H9 (cell line): ENCODE measurements around the gene PALS1. TPM values are rescaled to one million over a fixed set of nuclear protein-coding genes. Genes with fewer than 3 reads are reported as not detected.

Experiments used
- DNase-seq: peaks from one replicate; pipeline ENCODE4 v3.0.0-alpha.2; 2017
- H2AFZ ChIP-seq: one replicate; pipeline ENCODE4 v1.6.1; 2013; ENCODE audit warnings: mild to moderate bottlenecking, low read length, control low read depth, moderate library complexity
- H2AK5ac ChIP-seq: 2 replicates; pipeline ENCODE4 v1.6.1; 2013; ENCODE audit warnings: low read length, control low read depth, mixed read lengths; ENCODE audit not compliant: insufficient read length
- H2BK120ac ChIP-seq: one replicate; pipeline ENCODE4 v1.6.1; 2013; ENCODE audit warnings: low read depth, mild to moderate bottlenecking, low read length, control low read depth, inconsistent platforms; ENCODE audit not compliant: poor library complexity, severe bottlenecking
- H2BK12ac ChIP-seq: 2 replicates; pipeline ENCODE4 v1.6.1; 2013; ENCODE audit warnings: low read length, control low read depth, mixed read lengths, low read depth; ENCODE audit not compliant: insufficient read length
- H2BK15ac ChIP-seq: 2 replicates; pipeline ENCODE4 v1.6.1; 2013; ENCODE audit warnings: low read depth, low read length, control low read depth
- H2BK20ac ChIP-seq: one replicate; pipeline ENCODE4 v1.6.1; 2013; ENCODE audit warnings: low read depth, mild to moderate bottlenecking, low read length, control low read depth, inconsistent platforms; ENCODE audit not compliant: poor library complexity, severe bottlenecking
- H2BK5ac ChIP-seq: 2 replicates; pipeline ENCODE4 v1.6.1; 2013; ENCODE audit warnings: low read length, control low read depth, mixed read lengths; ENCODE audit not compliant: insufficient read length
- H3K14ac ChIP-seq: 2 replicates; pipeline ENCODE4 v1.6.1; 2013; ENCODE audit warnings: low read length, control low read depth; ENCODE audit not compliant: insufficient read depth
- H3K18ac ChIP-seq: 2 replicates; pipeline ENCODE4 v1.6.1; 2013; ENCODE audit warnings: low read depth, mild to moderate bottlenecking, mixed read lengths, low read length, control low read depth; ENCODE audit not compliant: insufficient read length
- H3K23ac ChIP-seq: 2 replicates; pipeline ENCODE4 v1.6.1; 2013; ENCODE audit warnings: low read length, control low read depth, mixed read lengths, low read depth; ENCODE audit not compliant: insufficient read length
- H3K23me2 ChIP-seq: 2 replicates; pipeline ENCODE4 v1.6.1; 2013; ENCODE audit warnings: low read depth, mild to moderate bottlenecking, mixed read lengths, low read length, control low read depth; ENCODE audit not compliant: insufficient read length, poor library complexity, severe bottlenecking
- H3K27ac ChIP-seq: 2 replicates; pipeline ENCODE4 v1.5.1; 2013; ENCODE audit warnings: low read length, control low read depth, mixed read lengths, low read depth; ENCODE audit not compliant: insufficient read length
- H3K27me3 ChIP-seq: 2 replicates; pipeline ENCODE4 v1.6.1; 2013; ENCODE audit warnings: low read length, control low read depth, inconsistent platforms; ENCODE audit not compliant: insufficient read depth
- H3K4ac ChIP-seq: 2 replicates; pipeline ENCODE4 v1.6.1; 2013; ENCODE audit warnings: low read depth, mild to moderate bottlenecking, control low read depth, inconsistent platforms, low read length, moderate library complexity
- H3K4me1 ChIP-seq: 2 replicates; pipeline ENCODE4 v1.6.1; 2013; ENCODE audit warnings: low read length, control low read depth, inconsistent platforms; ENCODE audit not compliant: insufficient read depth
- H3K4me2 ChIP-seq: 2 replicates; pipeline ENCODE4 v1.6.1; 2013; ENCODE audit warnings: low read length, control low read depth, mixed read lengths; ENCODE audit not compliant: insufficient read length, insufficient read depth
- H3K56ac ChIP-seq: 2 replicates; pipeline ENCODE4 v1.6.1; 2013; ENCODE audit warnings: low read depth, mild to moderate bottlenecking, mixed read lengths, low read length, control low read depth; ENCODE audit not compliant: insufficient read length
- H3K79me1 ChIP-seq: 2 replicates; pipeline ENCODE4 v1.6.1; 2013; ENCODE audit warnings: low read depth, mild to moderate bottlenecking, moderate library complexity, low read length, control low read depth, inconsistent platforms; ENCODE audit not compliant: insufficient read depth, poor library complexity, severe bottlenecking
- H3K79me2 ChIP-seq: 2 replicates; pipeline ENCODE4 v1.6.1; 2013; ENCODE audit warnings: low read length, control low read depth, inconsistent platforms; ENCODE audit not compliant: insufficient read depth
- H3K9ac ChIP-seq: 2 replicates; pipeline ENCODE4 v1.6.1; 2013; ENCODE audit warnings: low read length, control low read depth, mixed read lengths; ENCODE audit not compliant: insufficient read length; ENCODE audit errors: extremely low read depth
- H3K9me3 ChIP-seq: one replicate; pipeline ENCODE4 v1.6.1; 2013; ENCODE audit warnings: low read depth, low read length, inconsistent platforms; ENCODE audit not compliant: control insufficient read depth
- H3T11ph ChIP-seq: one replicate; pipeline ENCODE4 v1.6.1; 2013; ENCODE audit warnings: mild to moderate bottlenecking, low read length, control low read depth, inconsistent platforms
- H4K20me1 ChIP-seq: one replicate; pipeline ENCODE4 v1.6.1; 2013; ENCODE audit not compliant: control insufficient read depth, insufficient read length, insufficient read depth
- H4K5ac ChIP-seq: 2 replicates; pipeline ENCODE4 v1.6.1; 2013; ENCODE audit warnings: low read depth, mild to moderate bottlenecking, mixed read lengths, low read length, control low read depth; ENCODE audit not compliant: insufficient read length
- H4K8ac ChIP-seq: replicated peaks from 2 replicates; pipeline ENCODE4 v1.6.1; 2013; ENCODE audit warnings: low read length, control low read depth, mixed read lengths, low read depth; ENCODE audit not compliant: insufficient read length
- H4K91ac ChIP-seq: 2 replicates; pipeline ENCODE4 v1.6.1; 2013; ENCODE audit warnings: low read depth, mild to moderate bottlenecking, moderate library complexity, mixed read lengths, low read length, control low read depth; ENCODE audit not compliant: insufficient read length
- H3K27ac Mint-ChIP-seq, 3 experiments: 2 replicates in 2 of 3; 3 replicates in 1 of 3; pipeline ENCODE4 v1.8.0; 2020 to 2021; ENCODE audit warnings: mixed read lengths in 3 of 3, mild to moderate bottlenecking in 1 of 3, moderate library complexity in 1 of 3
- H3K27me3 Mint-ChIP-seq: 2 replicates; pipeline ENCODE4 v1.8.0; 2021; ENCODE audit warnings: low read depth, mild to moderate bottlenecking, moderate library complexity, mixed read lengths
- H3K36me3 Mint-ChIP-seq, 3 experiments: 2 replicates in 2 of 3; 3 replicates in 1 of 3; pipeline ENCODE4 v1.8.0; 2020 to 2021; ENCODE audit warnings: low read depth in 3 of 3, mixed read lengths in 3 of 3; ENCODE audit not compliant: insufficient read depth in 1 of 3
- H3K4me1 Mint-ChIP-seq, 2 experiments: 2 replicates each; pipeline ENCODE4 v1.8.0; 2020; ENCODE audit warnings: mixed read lengths in 2 of 2
- H3K4me3 Mint-ChIP-seq, 2 experiments: 2 replicates in 1 of 2; 3 replicates in 1 of 2; pipeline ENCODE4 v1.8.0; 2020 to 2021; ENCODE audit warnings: mild to moderate bottlenecking in 2 of 2, mixed read lengths in 2 of 2, moderate library complexity in 1 of 2
- H3K9me3 Mint-ChIP-seq, 2 experiments: 2 replicates in 1 of 2; 3 replicates in 1 of 2; pipeline ENCODE4 v1.8.0; 2020; ENCODE audit warnings: mild to moderate bottlenecking in 2 of 2, mixed read lengths in 2 of 2, moderate library complexity in 1 of 2
- CTCF ChIP-seq: fragments of 200-600 bp; sonication (generic); conservative IDR thresholded peaks from 3 replicates; pipeline ENCODE4 v1.8.0; 2021; ENCODE audit warnings: antibody characterized with exemption, mild to moderate bottlenecking
- WGBS: extraction: QIAGEN DNeasy Blood & Tissue Kit; methylation state at CpG from one replicate; pipeline ENCODE4 v1.1.7; 2013; ENCODE audit warnings: missing lambda C conversion rate, low lambda C conversion rate, mixed read lengths; ENCODE audit not compliant: insufficient read length; ENCODE audit errors: extremely low coverage; 5-methylcytosine and 5-hydroxymethylcytosine counted together
- total RNA-seq: library from RNA; stranded (reverse); gene quantifications from 2 replicates; pipeline ENCODE4 v1.2.1, GENCODE V29; 2021

The PALS1 gene
- total RNA-seq, 1 experiment from 2014 or later, result 18.0 TPM

DNA sequence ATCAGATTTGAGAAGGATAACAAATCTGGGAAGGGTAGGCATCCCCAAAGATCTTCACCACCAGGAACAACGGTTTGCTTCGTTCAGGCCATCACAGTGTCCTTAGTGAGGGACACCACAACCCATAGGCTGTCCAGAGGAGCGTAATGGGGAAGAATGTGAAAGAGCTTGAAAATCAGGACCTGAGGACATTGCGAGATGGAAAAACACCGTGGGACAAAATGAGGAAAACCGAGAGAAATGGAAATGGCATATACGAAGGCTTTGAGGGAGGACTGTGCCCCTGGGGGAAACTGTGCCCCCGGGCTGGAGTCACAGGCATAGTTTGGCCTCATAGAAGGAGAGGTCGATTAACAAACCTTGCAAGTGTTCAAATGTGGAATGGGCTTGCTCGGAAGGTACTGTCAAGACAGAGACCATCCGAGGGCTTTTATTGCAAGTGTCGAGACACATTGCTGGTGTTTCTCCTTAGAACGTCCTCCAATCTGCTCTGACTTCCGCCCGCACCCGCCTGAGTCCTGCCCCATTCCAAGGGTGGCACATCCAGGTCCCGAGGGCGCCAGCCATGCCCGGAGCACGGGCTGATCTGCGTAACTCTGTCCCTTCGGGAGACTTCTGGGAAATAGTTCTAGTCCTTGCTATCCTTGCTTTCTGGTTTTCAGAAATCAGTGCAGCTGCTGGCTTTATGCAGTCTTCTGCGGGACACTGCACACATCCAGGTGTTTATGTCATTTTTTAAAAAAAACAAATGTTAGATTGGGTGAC is 885 bp upstream of the PALS1 start:
- H3K23me2 ChIP-seq, result peaks cover 8% of the 10 kb centered on the region
- H3K9ac ChIP-seq, result peak overlapping the region; percentile 67
- WGBS, result no CpG with 5 or more reads among the region's 23 CpGs
- H2BK15ac ChIP-seq, result no peak overlapping the region
- H3K14ac ChIP-seq, result peak overlapping the region; percentile 45; the same call in 1 of the 2 replicates
- H3K79me2 ChIP-seq, result peaks cover 2% of the 10 kb centered on the region; the same call in 1 of the 2 replicates
- no peak overlapping the region for H2BK5ac ChIP-seq
- Mint-ChIP-seq H3K4me1 (peaks cover 11 to 15% of the 10 kb centered on the region in 2 experiments), H3K9me3 (no peaks in the 10 kb centered on the region), H3K36me3 (peaks cover 0 to 6% (median 3%) of the 10 kb centered on the region in 3 experiments; a peak in 3 of 7 replicates), H3K27me3 (peaks cover 20% of the 10 kb centered on the region), H3K4me3 (peak overlapping the region; percentile 81 to 90), H3K27ac (peak overlapping the region in 2 of 3 experiments; percentile 38 to 88; a peak in 3 of 7 replicates)
- no peak overlapping the region for H3K56ac ChIP-seq
- no peak overlapping the region for H2BK20ac ChIP-seq
- H2BK12ac ChIP-seq, result no peak overlapping the region
- no peak overlapping the region for H4K8ac ChIP-seq
- TF ChIP-seq CTCF, result no peak
- H3K23ac ChIP-seq, result no peak overlapping the region
- no peak overlapping the region for H3K4ac ChIP-seq
- H4K5ac ChIP-seq, result no peak overlapping the region
- no peaks in the 10 kb centered on the region for H3K4me1 ChIP-seq
- H3T11ph ChIP-seq, result no peak overlapping the region
- H3K4me2 ChIP-seq, result peak overlapping the region; percentile 97
- H2AK5ac ChIP-seq, result no peak overlapping the region
- H3K18ac ChIP-seq, result peak overlapping the region; percentile 64
- peak overlapping the region; percentile 11 for H3K27ac ChIP-seq
- peaks cover 3% of the 10 kb centered on the region; the same call in 1 of the 2 replicates for H3K27me3 ChIP-seq
- H3K9me3 ChIP-seq, result no peaks in the 10 kb centered on the region
- peak; percentile 42 for DNase-seq
- H4K20me1 ChIP-seq, result no peaks in the 10 kb centered on the region
- no peak overlapping the region for H4K91ac ChIP-seq
- H3K79me1 ChIP-seq, result no peaks in the 10 kb centered on the region
- no peak overlapping the region for H2BK120ac ChIP-seq
- H2AFZ ChIP-seq, result peak overlapping the region; percentile 96
